ENCODE data around the gene PRAME. TPM values are rescaled to one million over a fixed set of nuclear protein-coding genes. Genes with fewer than 3 reads are reported as not detected.

PRAME gene
- total and polyA plus RNA-seq, 2 experiments from 2014 or later = not detected

DNA sequence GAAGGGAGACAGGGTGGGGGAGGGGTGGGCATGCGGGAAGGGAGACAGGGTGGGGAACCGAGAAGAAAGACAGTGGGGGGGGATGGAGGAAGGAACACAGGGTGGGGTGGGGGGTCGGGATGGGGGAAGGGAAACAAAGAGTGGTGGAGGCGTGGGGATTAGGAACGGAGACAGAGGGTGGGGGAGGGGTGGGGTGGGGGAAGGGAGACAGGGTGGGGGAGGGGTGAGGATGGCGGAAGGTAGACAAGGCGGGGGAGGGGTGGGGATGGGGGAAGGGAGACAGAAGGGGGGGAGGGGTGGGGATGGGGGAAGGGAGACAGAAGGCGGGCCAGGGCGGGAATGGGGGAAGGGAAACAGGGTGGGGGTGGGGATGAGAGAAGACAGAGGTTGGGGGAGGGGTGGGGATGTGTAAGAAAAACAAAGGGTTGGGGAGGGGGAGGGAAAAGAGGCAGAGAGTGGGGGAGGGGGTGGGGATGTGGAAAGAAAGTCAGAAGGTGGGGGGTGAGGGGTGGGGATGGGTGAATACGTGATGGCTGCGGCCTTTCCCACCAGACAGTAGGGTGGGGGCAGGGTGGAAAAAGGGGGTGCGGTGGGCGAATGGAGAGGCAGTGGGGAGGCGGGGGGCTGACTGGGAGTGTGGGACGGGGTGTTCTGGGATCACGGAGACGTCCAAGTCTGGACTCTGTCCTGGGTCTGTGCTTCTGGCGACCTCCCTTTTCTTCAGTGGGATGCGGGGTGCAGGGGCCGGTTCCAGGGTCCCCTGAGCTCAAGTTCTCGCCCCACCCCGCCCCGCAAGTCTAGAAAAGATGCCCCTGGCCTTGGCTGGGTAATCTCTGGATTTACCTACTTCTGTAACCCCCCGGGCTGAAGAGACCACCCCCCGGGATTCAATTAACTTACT is 744 bp downstream of the PRAME start (continued):
- TF ChIP-seq, protein P1, sequence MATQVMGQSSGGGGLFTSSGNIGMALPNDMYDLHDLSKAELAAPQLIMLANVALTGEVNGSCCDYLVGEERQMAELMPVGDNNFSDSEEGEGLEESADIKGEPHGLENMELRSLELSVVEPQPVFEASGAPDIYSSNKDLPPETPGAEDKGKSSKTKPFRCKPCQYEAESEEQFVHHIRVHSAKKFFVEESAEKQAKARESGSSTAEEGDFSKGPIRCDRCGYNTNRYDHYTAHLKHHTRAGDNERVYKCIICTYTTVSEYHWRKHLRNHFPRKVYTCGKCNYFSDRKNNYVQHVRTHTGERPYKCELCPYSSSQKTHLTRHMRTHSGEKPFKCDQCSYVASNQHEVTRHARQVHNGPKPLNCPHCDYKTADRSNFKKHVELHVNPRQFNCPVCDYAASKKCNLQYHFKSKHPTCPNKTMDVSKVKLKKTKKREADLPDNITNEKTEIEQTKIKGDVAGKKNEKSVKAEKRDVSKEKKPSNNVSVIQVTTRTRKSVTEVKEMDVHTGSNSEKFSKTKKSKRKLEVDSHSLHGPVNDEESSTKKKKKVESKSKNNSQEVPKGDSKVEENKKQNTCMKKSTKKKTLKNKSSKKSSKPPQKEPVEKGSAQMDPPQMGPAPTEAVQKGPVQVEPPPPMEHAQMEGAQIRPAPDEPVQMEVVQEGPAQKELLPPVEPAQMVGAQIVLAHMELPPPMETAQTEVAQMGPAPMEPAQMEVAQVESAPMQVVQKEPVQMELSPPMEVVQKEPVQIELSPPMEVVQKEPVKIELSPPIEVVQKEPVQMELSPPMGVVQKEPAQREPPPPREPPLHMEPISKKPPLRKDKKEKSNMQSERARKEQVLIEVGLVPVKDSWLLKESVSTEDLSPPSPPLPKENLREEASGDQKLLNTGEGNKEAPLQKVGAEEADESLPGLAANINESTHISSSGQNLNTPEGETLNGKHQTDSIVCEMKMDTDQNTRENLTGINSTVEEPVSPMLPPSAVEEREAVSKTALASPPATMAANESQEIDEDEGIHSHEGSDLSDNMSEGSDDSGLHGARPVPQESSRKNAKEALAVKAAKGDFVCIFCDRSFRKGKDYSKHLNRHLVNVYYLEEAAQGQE (IDR thresholded peaks at IDR 0.05; ENCODE audit: unreplicated experiment) = no peak
- no peak for TF ChIP-seq ZNF331 (CRISPR knock-in tag; IDR thresholded peaks at IDR 0.05; ENCODE audit: low read depth)
- TF ChIP-seq, protein P2, sequence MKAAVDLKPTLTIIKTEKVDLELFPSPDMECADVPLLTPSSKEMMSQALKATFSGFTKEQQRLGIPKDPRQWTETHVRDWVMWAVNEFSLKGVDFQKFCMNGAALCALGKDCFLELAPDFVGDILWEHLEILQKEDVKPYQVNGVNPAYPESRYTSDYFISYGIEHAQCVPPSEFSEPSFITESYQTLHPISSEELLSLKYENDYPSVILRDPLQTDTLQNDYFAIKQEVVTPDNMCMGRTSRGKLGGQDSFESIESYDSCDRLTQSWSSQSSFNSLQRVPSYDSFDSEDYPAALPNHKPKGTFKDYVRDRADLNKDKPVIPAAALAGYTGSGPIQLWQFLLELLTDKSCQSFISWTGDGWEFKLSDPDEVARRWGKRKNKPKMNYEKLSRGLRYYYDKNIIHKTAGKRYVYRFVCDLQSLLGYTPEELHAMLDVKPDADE (IDR thresholded peaks at IDR 0.05) = no peak

DNA sequence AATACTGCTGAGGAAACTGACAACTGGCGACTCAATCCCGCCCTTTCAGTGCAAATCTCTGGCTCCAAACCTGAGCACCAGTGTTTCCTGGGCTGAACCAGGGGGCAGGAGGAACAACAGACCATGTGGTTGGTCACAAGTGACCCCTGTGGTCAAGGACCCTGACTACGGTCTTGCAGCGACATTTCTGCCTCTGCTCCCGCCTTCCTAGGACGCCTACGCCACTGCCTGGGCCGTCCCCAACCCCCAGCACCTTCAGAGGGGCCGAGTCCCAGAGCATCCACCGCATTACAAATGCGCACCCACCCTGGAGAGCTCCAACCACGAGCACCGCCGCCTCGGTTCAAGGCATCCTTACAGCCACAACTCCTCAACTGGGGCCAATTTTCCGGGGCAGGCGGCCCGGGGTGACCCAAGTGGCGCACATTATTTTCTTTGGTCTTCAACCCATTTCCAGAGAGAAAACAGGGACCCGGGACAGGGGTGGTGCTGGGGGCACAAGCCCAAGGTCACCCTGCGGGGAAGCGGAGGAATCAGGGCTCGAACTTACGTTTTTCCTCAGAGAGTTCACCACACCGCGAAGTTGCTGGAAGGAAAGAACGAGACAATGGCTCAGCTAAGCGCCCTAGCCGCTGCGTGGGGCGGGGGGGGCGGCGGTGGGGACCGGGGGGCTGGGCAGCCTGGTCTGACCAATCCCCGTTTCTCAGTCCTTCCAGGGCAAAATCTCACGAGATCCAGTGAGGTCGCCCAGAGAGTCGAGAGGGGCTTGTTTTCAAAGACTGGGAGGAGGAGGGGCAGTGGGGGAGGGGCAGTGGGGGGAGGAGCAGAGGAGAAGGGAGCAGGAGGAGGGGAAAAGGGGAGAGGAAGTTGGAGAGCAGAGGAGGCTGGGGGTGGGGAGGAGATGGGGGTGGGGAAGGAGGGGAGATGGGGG is 1.8 kb downstream of the PRAME start:
- H3K27me3 ChIP-seq (ENCODE audit: insufficient read depth) = peaks cover 81% of the 10 kb centered on the region
- peaks cover 32% of the 10 kb centered on the region for H3K9me3 Mint-ChIP-seq
- no peaks in the 10 kb centered on the region; the same call in 2 of the 3 replicates for H3K4me1 Mint-ChIP-seq
- peaks cover 8% of the 10 kb centered on the region; the same call in 2 of the 3 replicates for H3K36me3 Mint-ChIP-seq (ENCODE audit: low read depth)
- H3K4me3 Mint-ChIP-seq = no peak overlapping the region
- no peaks in the 10 kb centered on the region for H4K20me1 ChIP-seq (replicated peaks; ENCODE audit: insufficient read depth)
- H3K27me3 Mint-ChIP-seq (ENCODE audit: insufficient read depth, low read depth, poor library complexity) = peaks cover 72% of the 10 kb centered on the region
- ATAC-seq (no peak), DNase-seq (ENCODE audit: low spot score) (no peak)
- no peak overlapping the region for H2AFZ ChIP-seq
- H3K36me3 ChIP-seq (ENCODE audit: insufficient read depth) = no peaks in the 10 kb centered on the region
- H3K27ac ChIP-seq (ENCODE audit: low read depth) = no peak overlapping the region
- H3K27ac Mint-ChIP-seq = no peak overlapping the region
- no peak overlapping the region for H3K4me3 ChIP-seq
- H3K9me2 ChIP-seq (ENCODE audit: insufficient read depth) = no peaks in the 10 kb centered on the region
- no peaks in the 10 kb centered on the region for H3K4me1 ChIP-seq (ENCODE audit: insufficient read depth)
- no peak overlapping the region for H3K4me2 ChIP-seq
- TF ChIP-seq, protein P2 (IDR thresholded peaks at IDR 0.05) = no peak
- TF ChIP-seq NANOG (IDR thresholded peaks at IDR 0.05; ENCODE audit: borderline replicate concordance) = no peak
- H3F3A ChIP-seq (replicated peaks; ENCODE audit: low read depth) = no peaks in the 10 kb centered on the region
- H3K79me2 ChIP-seq (replicated peaks; ENCODE audit: insufficient read depth) = no peaks in the 10 kb centered on the region
